GM18526 (cell line): ENCODE measurements around the gene IRGM.
"Not testable (repeated sequence)": the region's sequence is repeated elsewhere in the genome, so short reads cannot be mapped to it uniquely, and the experiment has no call there.

Source experiments
- POLR2A ChIP-seq: IDR thresholded peaks from 3 replicates; pipeline ENCODE4 v1.6.1; 2011; ENCODE audit not compliant: insufficient read length; ENCODE audit errors: extremely low read depth

The IRGM gene

GRCh38 chr5:150846308-150846653 is at the start of gene IRGM:
Gene IRGM, plus strand, starts transcription at chr5:150846521. Its CDS starts 1,603 bp downstream, at chr5:150848124.
- not testable (repeated sequence) for TF ChIP-seq POLR2A

DNA sequence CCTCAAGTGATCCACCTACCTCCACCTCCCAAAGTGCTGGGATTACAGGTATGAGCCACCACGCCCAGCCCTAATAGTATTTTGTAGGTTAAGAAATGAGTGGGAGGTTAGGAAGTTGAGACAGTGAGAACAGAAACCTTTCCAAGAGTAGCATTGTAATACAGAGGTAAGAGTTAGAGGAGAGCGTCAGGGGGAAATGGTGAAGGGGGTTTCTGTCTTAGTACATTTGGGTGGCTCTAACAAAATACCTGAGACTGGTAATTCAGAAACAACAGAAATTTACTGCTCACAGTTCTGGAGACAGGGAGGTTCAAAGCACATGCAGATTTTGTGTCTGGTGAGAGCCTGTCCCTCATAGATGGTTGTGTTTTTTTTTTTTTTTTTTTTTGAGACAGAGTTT is 48.9 kb upstream of the IRGM start:
- TF ChIP-seq POLR2A = no peak

- TF ChIP-seq POLR2A = no peak
These were observed 45.0 kb upstream of the IRGM start for GRCh38 chr5:150801117-150801927.

GRCh38 chr5:150804388-150804787 is 41.9 kb upstream of the IRGM start:
- no peak for TF ChIP-seq POLR2A

GRCh38 chr5:150809363-150809762 is 37.0 kb upstream of the IRGM start:
- TF ChIP-seq POLR2A = no peak

GRCh38 chr5:150815010-150815409 is 31.3 kb upstream of the IRGM start:
- no peak for TF ChIP-seq POLR2A

GRCh38 chr5:150816946-150817345 is 29.4 kb upstream of the IRGM start:
- no peak for TF ChIP-seq POLR2A

DNA sequence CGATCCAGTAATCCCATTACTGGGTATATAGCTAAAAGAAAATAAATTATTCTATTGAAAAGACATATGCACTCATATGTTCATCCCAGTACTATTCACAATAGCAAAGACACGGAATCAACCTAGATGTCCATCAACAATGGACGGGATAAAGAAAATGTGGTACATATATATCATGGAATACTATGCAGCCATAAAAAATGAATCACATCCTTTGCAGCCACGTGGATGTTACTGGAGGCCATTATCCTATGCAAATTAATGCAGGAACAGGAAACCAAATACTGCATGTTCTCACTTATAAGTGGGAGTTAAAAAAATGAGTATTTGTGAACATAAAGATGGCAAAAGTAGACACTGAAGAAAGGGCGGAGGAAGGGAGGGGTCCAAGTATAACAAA is 16.6 kb upstream of the IRGM start:
- no peak for TF ChIP-seq POLR2A

GRCh38 chr5:150836064-150836463 is 10.3 kb upstream of the IRGM start:
- TF ChIP-seq POLR2A = no peak

GRCh38 chr5:150836703-150837102 is 9.6 kb upstream of the IRGM start:
- TF ChIP-seq POLR2A = no peak

GRCh38 chr5:150846654-150847333 is 473 bp downstream of the IRGM start:
- TF ChIP-seq POLR2A = no peak

GRCh38 chr5:150847334-150847695 is 994 bp downstream of the IRGM start:
- TF ChIP-seq POLR2A = no peak

- no peak for TF ChIP-seq POLR2A
These were observed 1.9 kb downstream of the IRGM start for GRCh38 chr5:150848271-150848670.

DNA sequence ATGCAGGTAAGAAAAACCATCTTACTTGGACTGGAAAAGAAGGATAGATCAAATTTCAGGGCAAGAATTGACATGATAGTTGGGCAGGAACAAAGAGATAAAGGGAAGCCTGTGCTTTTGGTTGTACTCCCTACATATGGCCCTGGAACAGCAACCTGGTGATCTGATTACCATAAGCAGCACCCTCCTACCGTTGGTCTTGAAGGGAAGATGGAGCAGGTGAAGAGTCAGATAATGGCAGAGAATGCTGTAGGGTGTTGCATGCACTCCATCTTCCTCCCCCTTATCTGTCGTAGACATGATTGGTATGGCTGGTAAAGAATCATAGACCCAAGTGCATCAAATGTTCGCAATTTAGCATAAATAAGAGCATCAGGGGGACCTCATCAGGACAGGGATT is 4.7 kb downstream of the IRGM start:
- TF ChIP-seq POLR2A = no peak

GRCh38 chr5:150853561-150853960 is 7.2 kb downstream of the IRGM start:
- TF ChIP-seq POLR2A = no peak

DNA sequence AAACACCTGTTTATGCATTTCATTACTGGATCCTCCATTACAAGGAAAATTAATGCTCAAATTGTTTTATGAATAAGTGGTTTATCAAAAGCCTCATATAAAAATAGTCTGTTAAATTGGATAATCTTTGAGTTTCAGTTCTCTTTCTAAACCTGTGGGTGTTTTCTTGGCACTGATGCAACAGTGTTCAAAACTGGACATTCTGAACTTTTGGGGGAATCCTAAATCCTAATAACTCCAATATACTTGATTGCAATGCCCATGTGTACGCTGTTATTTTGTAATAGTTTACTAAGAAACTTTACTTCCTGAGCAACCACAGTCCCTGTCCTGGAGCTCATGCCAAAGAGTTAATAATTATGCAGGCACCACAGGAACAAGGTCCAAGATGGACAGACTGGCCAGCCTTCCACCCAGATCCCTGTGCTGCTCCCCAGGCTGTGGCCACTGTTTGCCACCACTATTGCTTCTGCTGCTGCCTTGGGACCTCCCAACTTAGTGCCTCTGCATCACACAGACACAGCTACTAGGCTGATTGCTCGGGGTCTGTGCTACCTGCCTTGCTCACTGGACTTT is 14.0 kb downstream of the IRGM start:
- no peak for TF ChIP-seq POLR2A
